Gastroesophageal sphincter (tissue), 3 donors: ENCODE measurements around the gene PNPT1.

Experiments
- CTCF ChIP-seq, 4 experiments: fragments of 200-600 bp in 2 of 4; fragments of 450-650 bp in 2 of 4; sonication (generic) in 1 of 4; IDR thresholded peaks; one replicate each; pipeline ENCODE4 v1.5.1; 2017 to 2019; ENCODE audit warnings: antibody characterized with exemption in 4 of 4, mild to moderate bottlenecking in 2 of 4, moderate library complexity in 2 of 4
- EP300 ChIP-seq: sonication (generic); formaldehyde crosslinking; IDR thresholded peaks from one replicate; pipeline ENCODE4 v1.6.1; 2017; ENCODE audit warnings: antibody characterized with exemption, mild to moderate bottlenecking
- POLR2A ChIP-seq, 2 donors: fragments of 450-650 bp; IDR thresholded peaks; one replicate each; pipeline ENCODE4 v1.6.1; 2017; ENCODE audit warnings: antibody characterized with exemption in 2 of 2, mild to moderate bottlenecking in 2 of 2, moderate library complexity in 1 of 2
- POLR2AphosphoS5 ChIP-seq: sonication (generic); formaldehyde crosslinking; IDR thresholded peaks from one replicate; pipeline ENCODE4 v1.6.1; 2017; ENCODE audit warnings: antibody characterized with exemption

- TF ChIP-seq CTCF (IDR thresholded peaks at IDR 0.05) (no peak), EP300 (no peak), POLR2A (IDR thresholded peaks at IDR 0.05) (no peak), POLR2AphosphoS5 (no peak)
Measured at GRCh38 chr2:55742996-55743395, 49.4 kb upstream of the PNPT1 start.
